K562 (cell line): ENCODE results near the gene KNSTRN. TPM values are rescaled to one million over a fixed set of nuclear protein-coding genes. Genes with fewer than 3 reads are reported as not detected.

Experiments
- ARNT ChIP-seq, 2 experiments: fragments of 450-650 bp; IDR thresholded peaks; 2 replicates each; pipeline ENCODE4 v1.6.1; 2016; ENCODE audit warnings: mild to moderate bottlenecking in 1 of 2
- ASH1L ChIP-seq: fragments of 450-650 bp; IDR thresholded peaks from 2 replicates; pipeline ENCODE4 v1.6.1; 2018; ENCODE audit warnings: borderline replicate concordance, mild to moderate bottlenecking, low read depth; ENCODE audit not compliant: partially characterized antibody
- BDP1 ChIP-seq: IDR thresholded peaks from 3 replicates; pipeline ENCODE4 v1.6.1; 2011; ENCODE audit not compliant: insufficient read length, insufficient read depth
- BHLHE40 ChIP-seq: IDR thresholded peaks from 2 replicates; pipeline ENCODE4 v1.6.1; 2011; ENCODE audit warnings: low read length, improper control_type of control experiment
- BRF1 ChIP-seq: IDR thresholded peaks from 3 replicates; pipeline ENCODE4 v1.6.1; 2011; ENCODE audit warnings: borderline replicate concordance, mild to moderate bottlenecking; ENCODE audit not compliant: insufficient read length; ENCODE audit errors: extremely low read depth
- CAMTA2 ChIP-seq: fragments of 250-450 bp; sonication (Bioruptor Pico); conservative IDR thresholded peaks from 2 replicates; pipeline ENCODE4 v1.5.1; 2022
- HOXB6 ChIP-seq: fragments of 250-450 bp; sonication (Bioruptor Pico); IDR thresholded peaks from 2 replicates; pipeline ENCODE4 v1.5.1; 2022; ENCODE audit warnings: mild to moderate bottlenecking, borderline replicate concordance
- JUNB ChIP-seq: fragments of 450-650 bp; formaldehyde crosslinking; conservative IDR thresholded peaks from 2 replicates; pipeline ENCODE4 v1.4.0; 2020; ENCODE audit warnings: mild to moderate bottlenecking
- MYNN ChIP-seq, 2 experiments: sonication (generic); formaldehyde crosslinking in 1 of 2; IDR thresholded peaks; 2 replicates each; pipeline versions ENCODE4 v1.5.0 to v1.6.1; 2016 to 2020; ENCODE audit warnings: antibody characterized with exemption in 1 of 2, missing genetic modification reagents in 1 of 2
- PBX2 ChIP-seq, 2 experiments: IDR thresholded peaks in 1 of 2; conservative IDR thresholded peaks in 1 of 2; 2 replicates each; pipeline ENCODE4 v1.6.1; 2016; ENCODE audit warnings: low read depth in 2 of 2, mild to moderate bottlenecking in 1 of 2, missing compliant biosample characterization in 1 of 2, missing genetic modification characterization in 1 of 2, moderate library complexity in 1 of 2
- PHB2 ChIP-seq: fragments of 450-650 bp; IDR thresholded peaks from 2 replicates; pipeline ENCODE4 v1.6.1; 2017; ENCODE audit warnings: low read depth
- POLR2AphosphoS5 ChIP-seq: IDR thresholded peaks from 2 replicates; pipeline ENCODE4 v1.6.1; 2011; ENCODE audit warnings: mild to moderate bottlenecking, low read depth, low read length, moderate library complexity; ENCODE audit not compliant: control insufficient read depth, insufficient read depth
- POLR2H ChIP-seq: IDR thresholded peaks from 2 replicates; pipeline ENCODE4 v1.6.1; 2016; ENCODE audit warnings: missing genetic modification characterization, low read depth, mild to moderate bottlenecking, control low read depth, missing compliant biosample characterization, moderate library complexity
- POLR3G ChIP-seq: IDR thresholded peaks from 2 replicates; pipeline ENCODE4 v1.6.1; 2011; ENCODE audit not compliant: insufficient read length, insufficient replicate concordance; ENCODE audit errors: extremely low read depth
- RBFOX2 ChIP-seq: fragments of 200-400 bp; formaldehyde crosslinking; IDR thresholded peaks from 2 replicates; pipeline ENCODE4 v1.6.1; 2017; ENCODE audit warnings: low read depth, mild to moderate bottlenecking, low read length, moderate library complexity
- SETDB1 ChIP-seq: IDR thresholded peaks from one replicate; pipeline ENCODE4 v1.6.1; 2012; ENCODE audit warnings: low read length, control low read depth, inconsistent platforms
- SMARCA5 ChIP-seq: fragments of 450-650 bp; IDR thresholded peaks from 2 replicates; pipeline ENCODE4 v1.6.1; 2016
- YBX1 ChIP-seq: fragments of 450-650 bp; IDR thresholded peaks from 2 replicates; pipeline ENCODE4 v1.7.1; 2016; ENCODE audit warnings: mild to moderate bottlenecking
- ZBTB33 ChIP-seq: sonication (generic); formaldehyde crosslinking; IDR thresholded peaks from 2 replicates; pipeline ENCODE4 v1.8.1; 2023; ENCODE audit warnings: mild to moderate bottlenecking, missing genetic modification reagents
- ZNF143 ChIP-seq: sonication (generic); formaldehyde crosslinking; IDR thresholded peaks from 2 replicates; pipeline ENCODE4 v1.9.0; 2022; ENCODE audit warnings: mild to moderate bottlenecking, missing genetic modification reagents
- ZNF436 ChIP-seq: fragments of 250-450, 450-650 bp; sonication (Bioruptor Pico); formaldehyde crosslinking; IDR thresholded peaks from 2 replicates; pipeline ENCODE4 v1.7.0; 2020; ENCODE audit warnings: mild to moderate bottlenecking
- ZNF57 ChIP-seq: fragments of 450-650 bp; formaldehyde crosslinking; IDR thresholded peaks from 2 replicates; pipeline ENCODE4 v1.4.0; 2020; ENCODE audit warnings: mild to moderate bottlenecking, moderate library complexity
- ZNF695 ChIP-seq: fragments of 450-650 bp; formaldehyde crosslinking; IDR thresholded peaks from 2 replicates; pipeline ENCODE4 v1.4.0; 2020; ENCODE audit warnings: mild to moderate bottlenecking, moderate library complexity
- ZNF75A ChIP-seq: fragments of 450-650 bp; formaldehyde crosslinking; IDR thresholded peaks from 2 replicates; pipeline ENCODE4 v1.4.0; 2020; ENCODE audit warnings: mild to moderate bottlenecking
- ZNF764 ChIP-seq: fragments of 250-450 bp; sonication (Bioruptor Pico); IDR thresholded peaks from 2 replicates; pipeline ENCODE4 v1.4.0; 2020; ENCODE audit warnings: low read depth, mild to moderate bottlenecking, moderate library complexity
- polyA plus RNA-seq, 8 experiments: library from polyadenylated mRNA; depleted of rRNA in 4 of 8; stranded (reverse) in 5 of 8; unstranded in 3 of 8; fragments of >200 nt; fragmentation: Nextera tagmentation in 2 of 8; fragmentation: Illumina TruSeq in 1 of 8; extraction: Ambion mirVana in 2 of 8; extraction: Trizol in 1 of 8; gene quantifications; 2 replicates each; pipeline versions ENCODE4 v1.2.1 to v1.2.3, GENCODE V29; 2011 to 2014; ENCODE audit warnings: inconsistent platforms in 1 of 8, missing spikeins in 1 of 8
- total RNA-seq, 7 experiments: library from RNA; depleted of rRNA in 6 of 7; stranded (reverse); fragments of >200 nt in 6 of 7; fragmentation: Illumina TruSeq in 2 of 7; extraction: Trizol in 2 of 7; gene quantifications; 2 replicates each; pipeline versions ENCODE4 v1.2.1 to v1.2.3, GENCODE V29; 2011 to 2021; ENCODE audit warnings: low replicate concordance in 1 of 7

Gene KNSTRN
- total and polyA plus RNA-seq, 9 of the 15 experiments (the other 6 are each of a cell fraction or from before 2014, with no cell fraction given), result 48.7 to 88.2 (median 66.3) TPM

- TF ChIP-seq POLR2H (tag) (no peak), BHLHE40 (no peak), PHB2 (no peak), PBX2 (CRISPR knock-in tag; IDR thresholded peaks at IDR 0.05; ENCODE audit: low read depth) (no peak), PBX2 (tag; conservative IDR thresholded peaks at IDR 0.05; ENCODE audit: low read depth) (no peak), YBX1 (no peak), ASH1L (no peak), POLR2AphosphoS5 (no peak), BDP1 (no peak), SMARCA5 (no peak), ZNF75A (CRISPR knock-in tag) (no peak), BRF1 (no peak), JUNB (CRISPR knock-in tag) (no peak), ZNF57 (CRISPR knock-in tag) (no peak), ZNF695 (CRISPR knock-in tag) (no peak), ZNF143 (no peak), HOXB6 (CRISPR knock-in tag) (no peak), ZNF764 (CRISPR knock-in tag) (no peak), RBFOX2 (0 out of 2 replicates have a peak, but pooled peaks have one; percentile 25), ZBTB33 (CRISPR knock-in tag) (no peak), ARNT (IDR thresholded peaks at IDR 0.05) (no peak), POLR3G (no peak), ZNF436 (CRISPR knock-in tag) (no peak), CAMTA2 (CRISPR knock-in tag) (no peak), SETDB1 (no peak), MYNN (IDR thresholded peaks at IDR 0.05) (no peak), MYNN (CRISPR knock-in tag; IDR thresholded peaks at IDR 0.05) (no peak)
Observed at GRCh38 chr15:40357723-40358470, 24.6 kb upstream of the KNSTRN start, which contains the start of gene DISP2 (continued).
